GM12872 (cell line): ENCODE measurements around the gene TUBB4A.

Source experiments
- CTCF ChIP-seq: IDR thresholded peaks from 3 replicates; pipeline ENCODE4 v1.5.1; 2011; ENCODE audit warnings: low read depth, mild to moderate bottlenecking, low read length, moderate library complexity; ENCODE audit not compliant: insufficient read depth

Gene TUBB4A

GRCh38 chr19:6529351-6529750 is 27.2 kb upstream of the TUBB4A start:
- no peak for TF ChIP-seq CTCF

GRCh38 chr19:6528544-6529121 is 26.5 kb upstream of the TUBB4A start:
- TF ChIP-seq CTCF: no peak

GRCh38 chr19:6527893-6528543 is 25.9 kb upstream of the TUBB4A start:
- no peak for TF ChIP-seq CTCF

GRCh38 chr19:6524311-6524710 is 22.2 kb upstream of the TUBB4A start:
- TF ChIP-seq CTCF: no peak

- TF ChIP-seq CTCF: no peak
Measured at GRCh38 chr19:6522712-6523111, 20.6 kb upstream of the TUBB4A start.

- no peak for TF ChIP-seq CTCF
Measured at GRCh38 chr19:6521718-6522646, 19.9 kb upstream of the TUBB4A start.

- TF ChIP-seq CTCF: no peak
Measured at GRCh38 chr19:6519289-6519688, 17.2 kb upstream of the TUBB4A start.
